ENCODE results near the gene FTL. TPM values are rescaled to one million over a fixed set of nuclear protein-coding genes. Genes with fewer than 3 reads are reported as not detected.

The FTL gene
- total and polyA plus RNA-seq, 3 donors from 2014 or later, result 746 to 1,424 (median 935) TPM

DNA sequence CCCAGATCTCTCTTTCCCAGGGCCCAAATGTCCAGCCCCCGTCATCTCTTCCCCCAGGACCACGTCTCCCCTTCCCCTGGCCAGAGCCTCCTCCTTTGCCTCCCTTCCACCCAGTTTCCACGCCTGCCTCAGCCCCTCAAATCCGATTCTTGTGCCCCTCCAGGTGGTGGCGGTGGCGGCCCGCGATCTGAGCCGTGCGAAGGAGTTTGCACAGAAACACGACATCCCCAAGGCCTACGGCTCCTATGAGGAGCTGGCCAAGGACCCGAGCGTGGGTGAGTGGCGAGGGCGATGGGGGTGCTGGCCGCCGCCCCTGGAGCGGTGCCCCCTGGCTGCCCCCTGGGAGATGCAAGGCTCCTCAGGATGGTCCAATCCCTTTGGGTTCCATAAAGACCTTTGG lies 30.3 kb upstream of the FTL start:
- TF ChIP-seq, protein P1, sequence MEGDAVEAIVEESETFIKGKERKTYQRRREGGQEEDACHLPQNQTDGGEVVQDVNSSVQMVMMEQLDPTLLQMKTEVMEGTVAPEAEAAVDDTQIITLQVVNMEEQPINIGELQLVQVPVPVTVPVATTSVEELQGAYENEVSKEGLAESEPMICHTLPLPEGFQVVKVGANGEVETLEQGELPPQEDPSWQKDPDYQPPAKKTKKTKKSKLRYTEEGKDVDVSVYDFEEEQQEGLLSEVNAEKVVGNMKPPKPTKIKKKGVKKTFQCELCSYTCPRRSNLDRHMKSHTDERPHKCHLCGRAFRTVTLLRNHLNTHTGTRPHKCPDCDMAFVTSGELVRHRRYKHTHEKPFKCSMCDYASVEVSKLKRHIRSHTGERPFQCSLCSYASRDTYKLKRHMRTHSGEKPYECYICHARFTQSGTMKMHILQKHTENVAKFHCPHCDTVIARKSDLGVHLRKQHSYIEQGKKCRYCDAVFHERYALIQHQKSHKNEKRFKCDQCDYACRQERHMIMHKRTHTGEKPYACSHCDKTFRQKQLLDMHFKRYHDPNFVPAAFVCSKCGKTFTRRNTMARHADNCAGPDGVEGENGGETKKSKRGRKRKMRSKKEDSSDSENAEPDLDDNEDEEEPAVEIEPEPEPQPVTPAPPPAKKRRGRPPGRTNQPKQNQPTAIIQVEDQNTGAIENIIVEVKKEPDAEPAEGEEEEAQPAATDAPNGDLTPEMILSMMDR (IDR thresholded peaks at IDR 0.05), result no peak
- TF ChIP-seq POLR2A (IDR thresholded peaks at IDR 0.05), result no peak
- Histone ChIP-seq H3K9me3 (no peaks in the 10 kb centered on the region), H3K36me3 (ENCODE audit: low read depth, missing control alignments) (no peaks in the 10 kb centered on the region), H3K27ac (no peak overlapping the region), H3K4me3 (no peak overlapping the region), H3K4me1 (peaks cover 5% of the 10 kb centered on the region), H3K27me3 (no peaks in the 10 kb centered on the region)
- DNase-seq, result no peak
- WGBS, 2 donors, result 53 to 63% methylated on average over 19 of the region's 19 CpGs
- intact Hi-C loops (cut with DNase I; ENCODE audit: low total_unique reads), result no loop called here

DNA sequence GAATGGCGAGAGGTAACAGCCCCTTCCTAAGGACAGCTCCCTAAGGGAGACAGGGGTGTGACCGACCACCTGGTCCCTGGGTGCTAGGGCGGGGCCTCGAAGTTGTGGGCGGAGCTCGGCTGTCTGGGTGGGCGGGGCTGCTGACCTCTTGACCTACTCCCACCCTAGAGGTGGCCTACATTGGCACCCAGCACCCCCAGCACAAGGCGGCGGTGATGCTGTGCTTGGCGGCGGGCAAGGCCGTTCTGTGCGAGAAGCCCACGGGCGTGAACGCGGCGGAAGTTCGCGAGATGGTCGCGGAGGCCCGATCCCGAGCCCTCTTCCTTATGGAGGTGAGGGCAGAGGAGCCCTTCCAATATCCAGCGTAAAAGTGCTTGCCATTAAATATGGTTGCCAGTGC lies 29.2 kb upstream of the FTL start:
- WGBS, 2 donors, result 80 to 87% methylated on average over 24 to 25 of the region's 25 CpGs
- DNase-seq, result no peak
- Histone ChIP-seq H3K36me3 (ENCODE audit: low read depth, missing control alignments) (no peaks in the 10 kb centered on the region), H3K4me1 (peaks cover 5% of the 10 kb centered on the region), H3K9me3 (no peaks in the 10 kb centered on the region), H3K4me3 (peak overlapping the region in 1 of 2 donors; percentile 39), H3K27me3 (no peaks in the 10 kb centered on the region), H3K27ac (no peak overlapping the region)
- TF ChIP-seq, protein P1 (IDR thresholded peaks at IDR 0.05), result no peak
- no peak for TF ChIP-seq POLR2A (IDR thresholded peaks at IDR 0.05)
- intact Hi-C loops (cut with DNase I; ENCODE audit: low total_unique reads), result no loop called here

DNA sequence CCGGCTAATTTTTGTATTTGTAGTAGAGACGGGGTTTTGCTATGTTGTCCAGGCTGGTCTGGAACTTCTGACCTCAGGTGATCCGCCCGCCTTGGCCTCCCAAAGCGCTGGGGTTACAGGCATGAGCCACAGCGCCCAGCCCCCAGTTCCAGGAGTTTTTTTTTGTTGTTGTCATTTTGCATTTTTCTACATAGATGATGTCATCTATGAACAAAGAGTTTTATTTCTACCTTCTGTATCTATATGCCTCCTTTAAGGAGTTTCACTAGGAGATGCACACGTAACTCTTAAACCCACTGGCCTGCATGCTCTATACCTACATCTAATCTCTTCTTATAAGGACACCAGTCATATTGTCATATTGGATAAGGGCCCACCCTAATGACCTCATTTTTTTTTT lies 26.9 kb upstream of the FTL start:
- Histone ChIP-seq H3K27me3 (no peaks in the 10 kb centered on the region), H3K4me1 (peaks cover 5% of the 10 kb centered on the region), H3K36me3 (ENCODE audit: low read depth, missing control alignments) (no peaks in the 10 kb centered on the region), H3K27ac (no peak overlapping the region), H3K9me3 (no peaks in the 10 kb centered on the region), H3K4me3 (no peak overlapping the region)
- intact Hi-C loops (cut with DNase I; ENCODE audit: low total_unique reads), result no loop called here
- TF ChIP-seq, protein P1 (IDR thresholded peaks at IDR 0.05), result no peak
- TF ChIP-seq POLR2A (IDR thresholded peaks at IDR 0.05), result no peak
- 93 to 94% methylated on average over 7 of the region's 7 CpGs for WGBS, 2 donors
- DNase-seq, result no peak

DNA sequence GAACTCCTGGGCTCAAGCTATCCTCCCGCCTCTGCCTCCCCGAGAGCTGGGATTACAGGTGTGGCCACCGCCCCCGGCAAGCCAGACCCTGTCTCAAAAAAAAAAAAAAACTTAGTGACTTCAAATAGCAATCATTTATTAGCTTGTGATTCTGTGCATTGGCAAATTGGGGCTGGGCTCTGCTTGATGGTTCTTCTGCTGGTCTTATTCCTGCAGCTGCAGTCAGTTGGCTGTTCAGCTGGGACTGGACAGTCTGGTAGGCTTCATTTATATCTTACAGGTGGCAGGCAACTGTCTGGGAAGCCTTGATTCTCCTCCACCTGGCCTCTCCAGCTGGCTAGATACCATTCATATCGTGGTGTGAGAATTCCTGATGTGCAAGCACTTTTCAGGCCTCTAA lies 24.2 kb upstream of the FTL start:
- H3K9me3 ChIP-seq, result no peaks in the 10 kb centered on the region
- intact Hi-C loops (cut with DNase I; ENCODE audit: low total_unique reads), result no loop called here
- no peak overlapping the region for H3K27ac ChIP-seq
- 97 to 99% methylated on average over 4 to 5 of the region's 5 CpGs for WGBS, 2 donors
- H3K36me3 ChIP-seq (ENCODE audit: low read depth, missing control alignments), result no peaks in the 10 kb centered on the region
- no peaks in the 10 kb centered on the region for H3K27me3 ChIP-seq
- H3K4me3 ChIP-seq, result no peak overlapping the region
- no peak for DNase-seq
- H3K4me1 ChIP-seq, result no peaks in the 10 kb centered on the region
- no peak for TF ChIP-seq POLR2A (IDR thresholded peaks at IDR 0.05)
- TF ChIP-seq, protein P1 (IDR thresholded peaks at IDR 0.05), result no peak

DNA sequence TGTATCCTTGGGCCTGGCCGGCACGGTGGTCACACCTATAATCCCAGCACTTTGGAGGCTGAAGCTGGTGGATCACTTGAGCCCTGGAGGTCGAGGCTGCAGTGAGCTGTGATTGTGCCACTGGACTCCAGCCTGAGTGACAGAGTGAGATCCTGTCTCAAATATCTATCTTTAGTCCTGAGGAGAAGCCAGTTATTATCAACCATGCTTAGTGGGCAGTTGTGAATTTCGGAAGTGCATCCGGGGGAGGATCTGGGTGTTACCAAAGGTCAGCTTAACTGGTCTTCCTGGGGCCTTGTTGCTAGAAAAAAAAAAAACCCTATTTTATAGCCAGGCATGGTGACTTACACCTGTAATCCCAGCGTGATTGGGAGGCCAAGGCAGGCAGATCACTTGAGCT lies 22.0 kb upstream of the FTL start:
- no peak for TF ChIP-seq POLR2A (IDR thresholded peaks at IDR 0.05)
- TF ChIP-seq, protein P1 (IDR thresholded peaks at IDR 0.05), result no peak
- 89 to 91% methylated on average over 6 of the region's 6 CpGs for WGBS, 2 donors
- Histone ChIP-seq H3K27ac (no peak overlapping the region), H3K9me3 (no peaks in the 10 kb centered on the region), H3K4me3 (no peak overlapping the region), H3K36me3 (ENCODE audit: low read depth, missing control alignments) (no peaks in the 10 kb centered on the region), H3K4me1 (no peaks in the 10 kb centered on the region), H3K27me3 (no peaks in the 10 kb centered on the region)
- no peak for DNase-seq
- intact Hi-C loops (cut with DNase I; ENCODE audit: low total_unique reads), result no loop called here

Measured in testis (tissue), 3 donors.